Stimulated activated CD4-positive, alpha-beta T cell treated with anti-CD3 and anti-CD28 coated beads, Interleukin-15, amount 100 ng/mL, for 1 hour (primary cell): ENCODE data around the gene PIM2.
"Not testable (repeated sequence)": the region's sequence is repeated elsewhere in the genome, so short reads cannot be mapped to it uniquely, and the experiment has no call there.

Experiments
- DNase-seq, 2 donors: peaks; one replicate each; pipeline ENCODE4 v3.0.0-alpha.2; 2020; ENCODE audit warnings: low read depth in 1 of 2, low spot score in 1 of 2

Gene PIM2

GRCh38 chrX:48908600-48908999 lies 10.2 kb downstream of the PIM2 start:
- no peak for DNase-seq

DNA sequence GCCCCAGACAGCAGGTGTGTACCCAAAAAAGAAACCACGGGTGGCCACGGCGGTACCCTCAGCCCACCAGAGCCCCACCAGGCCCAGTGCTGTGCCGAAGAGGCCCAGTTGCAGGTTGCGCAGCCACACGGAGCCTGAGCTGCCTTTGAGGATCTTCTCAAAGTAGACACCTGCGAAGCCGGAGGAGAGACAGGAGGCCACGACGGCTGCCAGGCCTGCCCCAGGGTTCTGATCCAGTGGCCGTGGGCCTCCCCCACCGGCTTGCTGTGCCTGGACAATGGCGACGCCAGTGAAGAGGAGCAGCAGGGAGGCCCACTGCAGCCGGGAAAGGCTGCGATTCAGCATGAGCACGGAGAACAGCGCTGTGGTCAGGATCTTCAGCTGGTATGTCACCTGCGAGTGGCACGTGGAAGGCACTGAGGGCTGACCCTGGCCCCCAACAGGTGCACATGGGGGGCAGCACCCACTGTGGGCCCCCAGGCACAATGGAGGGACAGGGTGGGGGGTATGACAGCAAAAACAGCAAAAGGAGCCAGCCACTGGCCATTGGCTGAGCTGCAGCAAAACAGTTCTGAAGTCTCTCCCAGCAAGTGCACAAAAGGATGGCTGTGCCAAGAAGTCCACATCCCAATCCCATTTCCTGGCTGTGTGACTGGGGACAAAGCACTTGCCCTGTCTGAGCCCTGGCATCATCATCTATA lies 13.6 kb downstream of the PIM2 start:
- DNase-seq: no peak

GRCh38 chrX:48904626-48905025 lies 14.2 kb downstream of the PIM2 start:
- no peak for DNase-seq

- no peak for DNase-seq
Observed at GRCh38 chrX:48904180-48904579, 14.6 kb downstream of the PIM2 start.

DNA sequence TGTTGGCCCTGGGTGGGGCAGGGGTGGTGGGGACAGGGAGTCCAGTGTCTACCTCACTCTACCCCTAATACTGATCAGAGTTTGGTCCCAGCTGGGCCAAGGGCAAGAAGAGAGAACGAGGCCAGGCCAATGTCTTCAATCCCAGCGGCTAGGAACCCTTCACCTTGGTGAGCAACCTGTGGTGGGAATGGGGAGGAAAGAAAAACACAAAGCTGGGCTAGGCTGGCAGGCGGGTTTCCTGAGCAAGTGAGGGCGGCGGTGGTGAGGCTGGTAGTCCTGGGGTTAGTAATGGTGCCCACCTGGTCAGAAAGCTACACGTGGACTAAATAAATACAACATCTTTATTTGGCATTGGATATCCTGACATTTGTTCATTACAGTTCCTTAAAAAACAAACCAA lies 15.5 kb downstream of the PIM2 start:
- no peak for DNase-seq

GRCh38 chrX:48902776-48903175 lies 16.0 kb downstream of the PIM2 start:
- DNase-seq: no peak

DNA sequence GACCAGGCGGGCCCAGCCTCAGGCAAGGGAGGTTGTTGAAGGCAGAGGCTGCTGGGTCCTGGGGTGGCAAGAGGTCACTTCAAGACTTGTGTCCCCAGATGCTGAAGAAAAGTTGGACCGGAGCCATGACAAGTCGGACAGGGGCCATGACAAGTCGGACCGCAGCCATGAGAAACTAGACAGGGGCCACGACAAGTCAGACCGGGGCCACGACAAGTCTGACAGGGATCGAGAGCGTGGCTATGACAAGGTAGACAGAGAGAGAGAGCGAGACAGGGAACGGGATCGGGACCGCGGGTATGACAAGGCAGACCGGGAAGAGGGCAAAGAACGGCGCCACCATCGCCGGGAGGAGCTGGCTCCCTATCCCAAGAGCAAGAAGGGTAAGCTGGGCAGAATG lies 16.7 kb downstream of the PIM2 start:
- no peak for DNase-seq

GRCh38 chrX:48901069-48901468 lies 17.8 kb downstream of the PIM2 start:
- no peak for DNase-seq

GRCh38 chrX:48899078-48899410 lies 19.8 kb downstream of the PIM2 start:
- no peak for DNase-seq

DNA sequence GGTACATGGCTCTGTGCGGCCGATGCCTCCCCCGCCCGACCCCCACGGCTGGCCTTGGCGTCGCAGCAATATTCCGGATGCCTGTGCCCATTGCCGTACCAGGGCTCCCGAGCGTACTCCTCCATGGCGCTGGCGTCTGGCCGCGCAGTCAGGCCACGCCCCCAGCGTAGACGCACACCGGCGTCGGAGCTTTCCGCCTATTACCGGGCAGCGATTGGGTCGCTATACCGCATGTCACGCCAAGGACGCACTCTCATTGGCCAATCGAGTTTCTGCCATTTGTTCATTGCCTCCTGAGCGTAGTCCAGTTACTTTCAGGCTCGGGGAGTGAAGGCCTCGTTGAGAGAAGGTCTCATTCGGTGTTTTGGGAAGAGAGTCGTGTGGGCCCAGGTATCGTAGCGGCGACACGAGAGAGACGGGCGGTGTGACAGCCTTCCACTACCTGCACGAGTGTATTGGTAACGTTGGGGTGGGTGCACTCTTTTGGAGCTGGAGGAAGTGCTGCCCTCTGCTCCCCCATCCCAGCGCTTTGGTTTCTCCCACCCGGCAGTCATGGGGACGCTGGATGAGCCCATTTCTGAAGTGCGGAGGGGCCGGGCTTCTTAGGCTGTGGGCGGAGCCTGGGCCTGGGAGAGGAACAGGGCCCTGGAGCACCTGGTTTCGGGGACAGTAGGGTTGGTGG lies 21.1 kb downstream of the PIM2 start, which contains the start of the genes PQBP1 and TIMM17B:
TSS of gene PQBP1 (plus strand) at position 306 of the 682 bp plus-strand sequence. CDS start 580 bp downstream, outside the sequence.
TSS of gene TIMM17B (minus strand) at position 144 of the 682 bp plus-strand sequence. CDS start at position 125, 19 bp downstream.
- peak; percentile 69 to 72 for DNase-seq

- DNase-seq: peak in 1 of 2 donors; percentile 28
Observed at GRCh38 chrX:48897157-48897624, 21.6 kb downstream of the PIM2 start.

GRCh38 chrX:48896611-48897011 lies 22.2 kb downstream of the PIM2 start:
- no peak for DNase-seq

- DNase-seq: no peak
Observed at GRCh38 chrX:48894891-48895290, 23.9 kb downstream of the PIM2 start.

DNA sequence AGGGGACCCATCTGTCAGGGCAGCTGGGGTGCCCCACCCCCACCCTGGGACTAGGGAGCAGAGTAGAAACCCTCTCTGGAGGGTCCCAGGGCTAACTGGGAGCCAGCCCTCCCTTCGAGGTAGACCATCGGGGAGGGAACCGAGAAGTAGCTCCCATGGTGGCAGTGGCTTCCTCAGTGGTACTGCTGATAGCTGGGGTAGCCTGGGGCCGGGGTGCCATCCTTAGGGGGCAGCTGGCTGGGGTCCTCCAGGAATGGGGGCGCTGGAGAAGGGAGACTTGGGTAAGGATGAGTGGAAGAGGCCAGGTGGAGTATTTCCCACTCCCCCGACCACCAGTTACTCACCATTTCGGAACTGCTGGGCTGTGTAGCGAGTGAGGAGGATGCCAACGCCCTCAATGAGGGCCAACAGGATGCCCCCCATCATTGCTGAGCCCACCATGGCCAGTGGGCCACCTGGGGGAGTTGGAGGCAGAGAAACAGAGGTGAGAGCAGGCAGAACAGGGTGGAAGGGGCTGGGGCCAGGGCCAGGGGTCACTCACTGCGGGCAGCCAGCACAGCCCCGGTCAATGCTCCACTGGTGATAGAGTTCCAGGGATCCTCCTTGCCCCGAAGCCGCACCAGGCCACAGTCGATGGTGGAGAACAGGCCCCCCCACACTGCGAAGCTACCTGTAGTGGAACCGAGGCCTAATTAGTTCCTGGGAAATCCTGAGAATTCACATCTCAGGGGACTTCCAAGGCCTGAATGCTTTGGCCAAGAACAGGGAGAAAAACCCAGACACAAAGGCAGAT lies 25.1 kb downstream of the PIM2 start:
- no peak for DNase-seq

- no peak for DNase-seq
Observed at GRCh38 chrX:48892896-48893295, 25.9 kb downstream of the PIM2 start.

DNA sequence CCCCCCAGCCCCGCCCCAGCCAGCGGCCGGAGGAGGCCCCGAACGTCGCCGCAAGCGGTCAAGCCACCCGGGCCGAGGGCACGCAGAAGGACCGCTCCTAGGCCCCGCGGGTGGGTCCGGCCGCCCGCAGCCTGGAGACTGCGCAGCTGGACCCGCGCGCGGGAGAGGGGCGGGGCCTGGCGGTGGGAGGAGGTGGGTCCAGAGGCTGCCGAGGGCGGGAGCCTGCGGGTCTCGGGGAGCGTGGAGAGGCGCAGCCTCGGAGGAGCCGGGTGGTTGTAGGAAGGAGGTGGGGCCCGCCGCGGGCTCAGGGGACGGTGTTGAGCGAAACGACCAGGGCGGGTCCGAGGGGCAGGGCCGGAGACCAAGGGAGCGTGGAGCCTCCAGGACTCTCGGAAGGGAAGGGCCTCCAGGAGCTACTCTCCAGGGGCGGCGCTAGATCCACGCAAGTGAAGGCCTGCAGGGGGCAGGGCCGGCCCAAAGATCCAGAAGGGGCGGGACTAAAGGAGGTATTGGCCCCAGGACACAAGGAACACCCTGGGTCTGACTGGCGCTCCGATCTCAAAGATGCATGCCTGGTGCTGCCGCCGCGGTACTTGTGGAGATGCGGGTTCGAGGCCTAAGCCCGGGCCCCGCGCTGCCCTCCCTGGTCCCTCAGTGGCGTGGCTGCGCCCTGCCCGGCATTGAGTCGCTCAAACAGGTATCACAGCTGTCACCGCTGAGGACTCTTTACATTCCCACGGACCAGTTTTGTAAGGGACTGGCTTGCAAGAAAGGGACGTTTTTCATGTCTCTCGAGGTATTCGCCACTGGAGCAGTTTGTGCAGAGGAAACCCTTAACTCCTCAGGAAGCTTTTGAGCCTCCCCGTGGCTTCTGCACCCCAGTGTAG lies 27.2 kb downstream of the PIM2 start:
- peak; percentile 49 to 53 for DNase-seq

DNA sequence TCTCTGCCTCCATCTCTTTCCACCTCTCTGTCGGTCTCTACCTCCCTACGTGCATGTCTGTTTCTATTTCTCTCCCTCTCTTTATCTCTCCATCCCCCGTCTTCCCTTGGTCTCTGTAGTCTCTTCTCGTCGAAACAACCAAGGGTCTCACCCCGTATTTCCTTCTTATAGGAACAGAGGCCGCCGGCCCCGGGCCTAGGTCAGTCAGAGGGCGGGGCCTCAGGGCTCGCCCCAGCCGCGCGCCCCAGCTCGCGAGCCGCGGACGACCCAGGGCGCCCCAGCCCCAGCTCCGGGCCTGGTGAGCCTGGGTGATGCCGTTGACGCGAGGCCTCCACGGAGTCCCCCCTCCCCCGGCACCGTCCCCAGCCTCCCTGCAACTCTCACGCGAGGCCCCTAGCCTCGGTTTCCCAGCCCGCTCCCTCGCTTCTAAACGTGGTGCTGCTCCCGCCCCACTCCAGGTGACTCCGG lies 27.9 kb downstream of the PIM2 start:
- DNase-seq: no peak

DNA sequence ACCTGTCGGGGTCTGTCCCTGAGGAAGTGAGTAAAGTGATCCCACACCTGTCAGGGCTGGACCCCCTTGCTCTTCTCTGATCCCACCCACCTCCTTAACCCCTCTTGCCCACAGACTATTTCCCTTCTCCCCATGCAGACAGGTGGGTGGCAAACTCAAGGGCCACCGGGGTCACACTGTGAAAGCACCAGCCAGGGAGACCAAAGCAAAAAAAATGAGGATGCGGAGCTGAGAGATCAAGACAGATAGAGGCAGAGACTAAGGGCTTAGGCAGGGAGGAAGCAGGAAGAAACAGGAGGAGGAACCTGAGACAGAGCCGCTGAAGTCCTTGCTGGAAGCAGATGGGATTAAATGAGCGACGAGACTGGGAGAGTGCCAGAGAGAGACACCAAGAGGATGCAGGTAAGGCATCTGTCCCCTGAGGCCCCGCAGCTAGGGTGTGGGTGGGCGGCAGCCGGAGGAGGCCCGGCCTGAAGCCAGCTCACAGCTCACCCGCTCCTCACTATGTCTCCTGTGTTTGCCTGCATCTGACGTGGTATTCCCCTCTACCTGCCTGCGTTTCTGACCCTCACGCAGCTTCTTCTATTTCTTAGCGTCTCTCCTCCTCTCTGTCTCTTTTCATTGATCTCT lies 28.4 kb downstream of the PIM2 start:
- DNase-seq: no peak

- not testable (repeated sequence) for DNase-seq
Observed at GRCh38 chrX:48886586-48886985, 32.2 kb downstream of the PIM2 start.

DNA sequence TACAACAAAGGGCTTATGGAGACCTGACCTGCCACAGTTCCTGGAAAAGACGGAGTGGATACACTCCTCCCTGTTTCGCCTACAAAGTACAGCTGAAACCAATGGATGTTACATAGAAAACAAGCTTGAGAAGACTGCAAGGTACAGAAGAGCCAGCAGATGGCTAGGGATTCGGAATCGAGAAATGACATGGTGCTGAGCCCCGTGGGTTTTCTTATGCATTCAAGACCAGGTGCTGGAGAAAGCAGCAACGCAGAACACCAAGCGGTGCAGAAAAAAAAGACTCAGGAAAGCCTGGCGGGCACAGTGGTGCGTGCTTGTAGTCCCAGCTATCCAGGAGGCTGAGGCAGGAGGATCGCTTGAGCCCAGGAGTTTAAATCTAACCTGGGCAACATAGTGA lies 35.1 kb downstream of the PIM2 start:
- no peak for DNase-seq
